Transverse colon (tissue), 4 donors: ENCODE measurements around the gene STRN3. TPM values are rescaled to one million over a fixed set of nuclear protein-coding genes. Genes with fewer than 3 reads are reported as not detected.
A peak's percentile ranks its signal among the peaks of the same experiment; 100 is the strongest.
"Not testable (repeated sequence)": the region's sequence is repeated elsewhere in the genome, so short reads cannot be mapped to it uniquely, and the experiment has no call there.

Source experiments
- DNase-seq: peaks from one replicate; pipeline ENCODE4 v3.0.0-alpha.2; 2019
- H3K27ac ChIP-seq, 4 donors: fragments of 200-600 bp; sonication (generic); 2 replicates each; pipeline ENCODE4 v1.5.1; 2016 to 2018; ENCODE audit warnings: inconsistent platforms in 4 of 4
- H3K27me3 ChIP-seq: fragments of 200-600 bp; sonication (generic); 2 replicates; pipeline ENCODE4 v1.5.1; 2017; ENCODE audit warnings: inconsistent platforms
- H3K36me3 ChIP-seq, 4 donors: fragments of 200-600 bp; sonication (generic); 2 replicates each; pipeline ENCODE4 v1.5.1; 2017 to 2019; ENCODE audit warnings: inconsistent platforms in 4 of 4
- H3K4me1 ChIP-seq, 4 donors: fragments of 200-600 bp; sonication (generic); 2 replicates each; pipeline ENCODE4 v1.5.1; 2017 to 2020; ENCODE audit warnings: inconsistent platforms in 4 of 4
- H3K4me3 ChIP-seq, 4 donors: fragments of 200-600 bp; sonication (generic); 1 replicate in 1 of 4; 2 replicates in 3 of 4; pipeline versions ENCODE4 v1.5.1 to v1.6.1; 2017 to 2019; ENCODE audit warnings: inconsistent platforms in 4 of 4
- H3K9me3 ChIP-seq, 2 donors: fragments of 200-600 bp; sonication (generic); 2 replicates each; pipeline ENCODE4 v1.5.1; 2017 to 2019; ENCODE audit warnings: inconsistent platforms in 2 of 2
- CTCF ChIP-seq, 5 experiments: fragments of 200-600 bp in 3 of 5; fragments of 450-650 bp in 2 of 5; sonication (generic) in 3 of 5; IDR thresholded peaks; 1 replicate in 2 of 5; 2 replicates in 3 of 5; pipeline ENCODE4 v1.5.1; 2016 to 2017; ENCODE audit warnings: antibody characterized with exemption in 5 of 5, inconsistent platforms in 3 of 5, mild to moderate bottlenecking in 2 of 5, moderate library complexity in 1 of 5
- EP300 ChIP-seq: sonication (generic); formaldehyde crosslinking; IDR thresholded peaks from one replicate; pipeline ENCODE4 v1.6.1; 2017; ENCODE audit warnings: antibody characterized with exemption, low read depth
- POLR2A ChIP-seq: fragments of 450-650 bp; IDR thresholded peaks from one replicate; pipeline ENCODE4 v1.6.1; 2016; ENCODE audit warnings: antibody characterized with exemption, mild to moderate bottlenecking, moderate library complexity
- POLR2AphosphoS5 ChIP-seq, 3 donors: sonication (generic); formaldehyde crosslinking; IDR thresholded peaks; one replicate each; pipeline ENCODE4 v1.6.1; 2016; ENCODE audit warnings: antibody characterized with exemption in 3 of 3
- WGBS, 2 donors: methylation state at CpG; one replicate each; pipeline ENCODE4 v1.1.5; 2018; ENCODE audit warnings: low coverage in 1 of 2; 5-methylcytosine and 5-hydroxymethylcytosine counted together
- in situ Hi-C, 4 donors: fragments of 200-750 bp; cut with MboI; loops; one replicate each; pipeline versions ENCODE4 v1.15.0 to v1.15.1; 2017; ENCODE audit warnings: low sequenced_read_pairs in 3 of 4, low pct_ligation_motif_present in 1 of 4, low pct_unique_long_range_greater_than_20kb in 1 of 4
- intact Hi-C: fragments of 100-400 bp; cut with DNase I; formaldehyde crosslinking; loops from one replicate; pipeline ENCODE4 v1.15.1; 2023; ENCODE audit warnings: low total_unique reads
- total RNA-seq, 4 donors: library from RNA; depleted of rRNA; stranded (reverse); fragments of >200 nt; gene quantifications; one replicate each; pipeline ENCODE4 v1.1.0, GENCODE V29; 2016

Gene STRN3
- total RNA-seq, 4 donors from 2014 or later = 42.3 to 57.5 (median 51.5) TPM

GRCh38 chr14:30983858-30984257, 42.3 kb downstream of the STRN3 start:
- in situ Hi-C loops (loop anchor here (5.0 to 25.0 kb wide), 4 partner anchors 88 to 378 kb away; no protein-coding TSS in a partner anchor), intact Hi-C loops (loop anchor here (5.0 kb wide), 1 partner anchor 98 kb away; no protein-coding TSS in a partner anchor)
- H3K9me3 ChIP-seq = no peaks in the 10 kb centered on the region
- H3K4me3 ChIP-seq = no peak overlapping the region
- 86 to 100% methylated on average over 2 of the region's 2 CpGs for WGBS, 2 donors
- H3K27me3 ChIP-seq = no peaks in the 10 kb centered on the region
- DNase-seq = no peak
- peaks cover 10 to 39% (median 20%) of the 10 kb centered on the region in 4 donors for H3K4me1 ChIP-seq
- no peak overlapping the region for H3K27ac ChIP-seq
- H3K36me3 ChIP-seq = no peaks in the 10 kb centered on the region
- TF ChIP-seq POLR2AphosphoS5 (IDR thresholded peaks at IDR 0.05) = no peak
- TF ChIP-seq CTCF (IDR thresholded peaks at IDR 0.05) = no peak
- TF ChIP-seq EP300 = no peak
- TF ChIP-seq POLR2A = no peak

GRCh38 chr14:30982533-30982932, 43.6 kb downstream of the STRN3 start:
- WGBS, 2 donors = 79 to 87% methylated on average over 7 of the region's 7 CpGs
- Histone ChIP-seq H3K4me3 (no peak overlapping the region), H3K27me3 (no peaks in the 10 kb centered on the region), H3K9me3 (no peaks in the 10 kb centered on the region), H3K4me1 (peaks cover 8 to 28% (median 13%) of the 10 kb centered on the region in 4 donors), H3K36me3 (no peaks in the 10 kb centered on the region), H3K27ac (no peak overlapping the region)
- no peak for TF ChIP-seq CTCF (IDR thresholded peaks at IDR 0.05)
- no peak for TF ChIP-seq POLR2AphosphoS5 (IDR thresholded peaks at IDR 0.05)
- no peak for TF ChIP-seq EP300
- no peak for TF ChIP-seq POLR2A
- intact Hi-C loops (loop anchor here (5.0 kb wide), 1 partner anchor 100 kb away; no protein-coding TSS in a partner anchor), in situ Hi-C loops (loop anchor here (5.0 to 25.0 kb wide), 4 partner anchors 90 to 380 kb away; no protein-coding TSS in a partner anchor)
- no peak for DNase-seq

- WGBS, 2 donors = 40 to 63% methylated on average over 1 to 3 of the region's 3 CpGs
- intact Hi-C loops (loop anchor here (5.0 kb wide), 1 partner anchor 101 kb away; no protein-coding TSS in a partner anchor), in situ Hi-C loops (loop anchor here (5.0 to 25.0 kb wide), 4 partner anchors 91 to 381 kb away; no protein-coding TSS in a partner anchor)
- peaks cover 6 to 29% (median 14%) of the 10 kb centered on the region in 4 donors for H3K4me1 ChIP-seq
- peak overlapping the region in 1 of 4 donors; percentile 8 for H3K27ac ChIP-seq
- TF ChIP-seq POLR2A (no peak), POLR2AphosphoS5 (IDR thresholded peaks at IDR 0.05) (no peak), EP300 (no peak), CTCF (IDR thresholded peaks at IDR 0.05) (no peak)
- H3K9me3 ChIP-seq = no peaks in the 10 kb centered on the region
- H3K36me3 ChIP-seq = no peaks in the 10 kb centered on the region
- H3K27me3 ChIP-seq = no peaks in the 10 kb centered on the region
- DNase-seq = no peak
- H3K4me3 ChIP-seq = no peak overlapping the region
Measured at GRCh38 chr14:30980980-30981379, 45.2 kb downstream of the STRN3 start.

GRCh38 chr14:30980106-30980704, 46.0 kb downstream of the STRN3 start:
- intact Hi-C loops = loop anchor here (5.0 kb wide), 1 partner anchor 102 kb away; no protein-coding TSS in a partner anchor
- H3K27ac ChIP-seq = peak overlapping the region in 2 of 4 donors; percentile 8 to 20
- not testable (repeated sequence) for H3K36me3 ChIP-seq, DNase-seq, H3K27me3 ChIP-seq, H3K9me3 ChIP-seq, H3K4me3 ChIP-seq
- H3K4me1 ChIP-seq = peaks cover 6 to 33% (median 18%) of the 10 kb centered on the region in 4 donors
- WGBS, 2 donors = 57 to 65% methylated on average over 7 to 13 of the region's 13 CpGs
- in situ Hi-C loops = loop anchor here (5.0 to 25.0 kb wide), 4 partner anchors 92 to 382 kb away; no protein-coding TSS in a partner anchor
- TF ChIP-seq CTCF (IDR thresholded peaks at IDR 0.05) = peak; percentile 53 to 62 (median 56)
